Measurements from ENCODE around the gene RNU1-4.
"Not testable (repeated sequence)": the region's sequence is repeated elsewhere in the genome, so short reads cannot be mapped to it uniquely, and the experiment has no call there.

GRCh38 chr1:16758060-16758459, 17.7 kb downstream of the RNU1-4 start:
- not testable (repeated sequence) for TF ChIP-seq POLR2A (IDR thresholded peaks at IDR 0.05; ENCODE audit: low read depth, low read length); EZH2 (IDR thresholded peaks at IDR 0.05; ENCODE audit: borderline replicate concordance, low read depth, low read length, severe bottlenecking)
